Astrocyte (in vitro differentiated cells and primary cell): Measurements from ENCODE around the gene C1S. TPM values are rescaled to one million over a fixed set of nuclear protein-coding genes. Genes with fewer than 3 reads are reported as not detected.

Experiments used
- DNase-seq: peaks from one replicate; pipeline ENCODE4 v3.0.0-alpha.2; 2010; ENCODE audit warnings: low read depth
- FAIRE-seq: peaks from 2 replicates; lab custom pipeline; 2011; peaks lifted over from hg19 to GRCh38; lab: Jason Lieb, UNC
- H2AFZ ChIP-seq: 2 replicates; pipeline ENCODE4 v1.6.0; 2012; ENCODE audit warnings: low read depth, low read length, inconsistent platforms
- H3K27ac ChIP-seq: 2 replicates; pipeline ENCODE4 v1.5.1; 2011; ENCODE audit warnings: low read depth, low read length, inconsistent platforms
- H3K27me3 ChIP-seq: 2 replicates; pipeline ENCODE4 v1.6.0; 2011; ENCODE audit warnings: low read length, inconsistent platforms; ENCODE audit not compliant: insufficient read depth
- H3K36me3 ChIP-seq: 2 replicates; pipeline ENCODE4 v1.5.1; 2011; ENCODE audit warnings: low read length, inconsistent platforms; ENCODE audit not compliant: insufficient read depth
- H3K4me1 ChIP-seq: 2 replicates; pipeline ENCODE4 v1.5.1; 2011; ENCODE audit warnings: low read length, inconsistent platforms; ENCODE audit not compliant: insufficient read depth
- H3K4me2 ChIP-seq: 2 replicates; pipeline ENCODE4 v1.6.0; 2012; ENCODE audit warnings: low read length, inconsistent platforms
- H3K4me3 ChIP-seq: 2 replicates; pipeline ENCODE4 v1.5.1; 2011; ENCODE audit warnings: low read depth, mild to moderate bottlenecking, low read length, inconsistent platforms; ENCODE audit not compliant: insufficient read depth
- H3K79me2 ChIP-seq: 2 replicates; pipeline ENCODE4 v1.6.0; 2012; ENCODE audit warnings: mild to moderate bottlenecking, low read length, inconsistent platforms; ENCODE audit not compliant: insufficient read depth
- H3K9ac ChIP-seq: 2 replicates; pipeline ENCODE4 v1.6.0; 2012; ENCODE audit warnings: mild to moderate bottlenecking, low read length, inconsistent platforms
- H3K9me3 ChIP-seq: 2 replicates; pipeline ENCODE4 v1.5.1; 2012; ENCODE audit warnings: low read depth, mild to moderate bottlenecking, low read length, inconsistent platforms; ENCODE audit not compliant: insufficient read depth
- H4K20me1 ChIP-seq: 2 replicates; pipeline ENCODE4 v1.6.0; 2012; ENCODE audit warnings: low read length, inconsistent platforms; ENCODE audit not compliant: insufficient read depth
- H3K27ac Mint-ChIP-seq: one replicate; pipeline ENCODE4 v1.8.0; 2021; ENCODE audit warnings: mild to moderate bottlenecking, mixed read lengths; ENCODE audit not compliant: unreplicated experiment
- H3K27me3 Mint-ChIP-seq: one replicate; pipeline ENCODE4 v1.8.0; 2021; ENCODE audit warnings: low read depth, mixed read lengths; ENCODE audit not compliant: unreplicated experiment
- H3K36me3 Mint-ChIP-seq: one replicate; pipeline ENCODE4 v1.8.0; 2021; ENCODE audit warnings: low read depth, mixed read lengths; ENCODE audit not compliant: unreplicated experiment
- H3K4me1 Mint-ChIP-seq: one replicate; pipeline ENCODE4 v1.8.0; 2021; ENCODE audit warnings: low read depth, mixed read lengths; ENCODE audit not compliant: unreplicated experiment
- H3K4me3 Mint-ChIP-seq: one replicate; pipeline ENCODE4 v1.8.0; 2021; ENCODE audit warnings: mild to moderate bottlenecking, moderate library complexity, mixed read lengths; ENCODE audit not compliant: unreplicated experiment
- H3K9me3 Mint-ChIP-seq: one replicate; pipeline ENCODE4 v1.8.0; 2021; ENCODE audit warnings: mild to moderate bottlenecking, mixed read lengths; ENCODE audit not compliant: unreplicated experiment
- CTCF ChIP-seq: IDR thresholded peaks from 2 replicates; pipeline ENCODE4 v1.5.1; 2011; ENCODE audit warnings: low read depth, mild to moderate bottlenecking, inconsistent platforms, low read length, moderate library complexity; ENCODE audit not compliant: insufficient read depth
- EZH2 ChIP-seq: IDR thresholded peaks from 2 replicates; pipeline ENCODE4 v1.6.1; 2012; ENCODE audit warnings: mild to moderate bottlenecking, low read length, inconsistent platforms; ENCODE audit not compliant: insufficient read depth
- total RNA-seq: library from RNA; stranded (reverse); gene quantifications from 2 replicates; pipeline ENCODE4 v1.2.1, GENCODE V29; 2021

Gene C1S
- total RNA-seq, 1 donor from 2014 or later = 5.2 TPM

DNA sequence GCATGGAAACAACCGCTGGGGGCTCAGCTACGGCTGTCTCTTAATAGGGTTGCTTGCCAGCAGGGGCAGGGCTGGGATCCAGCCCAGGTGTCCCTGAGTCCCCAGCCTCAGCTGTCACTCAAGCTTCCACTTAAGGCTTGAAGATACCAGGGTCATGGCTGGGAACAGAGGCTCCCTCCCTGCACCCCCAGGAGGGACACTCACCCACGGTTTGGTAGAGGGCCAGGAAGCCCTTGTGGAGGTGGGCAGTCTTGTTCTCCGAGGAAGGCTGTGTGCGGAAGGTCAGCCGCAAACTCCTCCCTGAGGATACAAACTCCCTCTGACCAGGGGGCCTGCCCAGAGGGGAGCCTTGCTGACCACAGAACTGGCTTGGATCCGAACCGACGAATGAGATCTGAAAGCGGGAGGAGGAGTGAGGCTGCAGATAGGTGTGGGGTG is 41.2 kb downstream of the C1S start:
- H3K36me3 ChIP-seq = no peaks in the 10 kb centered on the region
- no peak overlapping the region for H3K4me2 ChIP-seq
- no peaks in the 10 kb centered on the region for H3K4me1 Mint-ChIP-seq
- H3K27me3 Mint-ChIP-seq = peaks cover 4% of the 10 kb centered on the region
- FAIRE-seq = no peak
- peaks cover 23% of the 10 kb centered on the region for H3K36me3 Mint-ChIP-seq
- no peak for DNase-seq
- H3K9me3 ChIP-seq = no peaks in the 10 kb centered on the region
- peaks cover 3% of the 10 kb centered on the region for H3K79me2 ChIP-seq
- no peaks in the 10 kb centered on the region for H3K4me1 ChIP-seq
- no peak overlapping the region for H3K9ac ChIP-seq
- H3K4me3 ChIP-seq = no peak overlapping the region
- no peak overlapping the region for H2AFZ ChIP-seq
- no peak overlapping the region for H3K4me3 Mint-ChIP-seq
- H3K27ac ChIP-seq = no peak overlapping the region
- peaks cover 7% of the 10 kb centered on the region for H3K9me3 Mint-ChIP-seq
- peaks cover 5% of the 10 kb centered on the region for H4K20me1 ChIP-seq
- no peak for TF ChIP-seq CTCF
- no peak for TF ChIP-seq EZH2
- no peaks in the 10 kb centered on the region for H3K27me3 ChIP-seq
- H3K27ac Mint-ChIP-seq = no peak overlapping the region

DNA sequence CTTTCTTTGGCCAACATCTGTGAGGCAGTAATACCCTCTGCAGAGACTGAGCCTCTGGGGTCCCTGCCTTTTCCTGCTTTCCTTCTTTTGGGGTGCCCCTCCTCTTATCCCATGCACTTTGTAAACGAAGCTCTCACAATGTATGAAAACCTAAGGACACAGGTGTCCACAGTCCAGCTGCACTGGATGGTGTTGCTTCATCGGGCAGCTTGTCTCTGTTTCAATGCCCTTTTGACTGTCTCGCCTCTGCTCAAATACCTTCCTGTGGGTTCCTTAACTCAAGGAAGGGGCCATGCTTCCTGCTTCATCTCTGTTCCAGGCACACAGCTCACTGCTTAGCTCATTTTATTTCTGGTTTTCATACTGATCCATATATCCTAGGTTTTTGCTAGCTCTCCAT is 42.1 kb downstream of the C1S start:
- H3K4me1 ChIP-seq = no peaks in the 10 kb centered on the region
- no peak overlapping the region for H2AFZ ChIP-seq
- Mint-ChIP-seq H3K36me3 (peaks cover 20% of the 10 kb centered on the region), H3K27ac (no peak overlapping the region), H3K9me3 (peaks cover 7% of the 10 kb centered on the region), H3K27me3 (peaks cover 4% of the 10 kb centered on the region), H3K4me1 (no peaks in the 10 kb centered on the region), H3K4me3 (no peak overlapping the region)
- H3K79me2 ChIP-seq = peaks cover 3% of the 10 kb centered on the region
- no peak overlapping the region for H3K9ac ChIP-seq
- DNase-seq = no peak
- FAIRE-seq = no peak
- TF ChIP-seq EZH2 (no peak), CTCF (no peak)
- no peak overlapping the region for H3K4me2 ChIP-seq
- no peaks in the 10 kb centered on the region for H3K27me3 ChIP-seq
- H3K36me3 ChIP-seq = no peaks in the 10 kb centered on the region
- H3K9me3 ChIP-seq = no peaks in the 10 kb centered on the region
- no peak overlapping the region for H3K4me3 ChIP-seq
- H3K27ac ChIP-seq = no peak overlapping the region
- peaks cover 5% of the 10 kb centered on the region for H4K20me1 ChIP-seq

GRCh38 chr12:7103837-7104584 is 43.5 kb downstream of the C1S start:
- Histone ChIP-seq H4K20me1 (peaks cover 5% of the 10 kb centered on the region), H3K4me3 (no peak overlapping the region), H2AFZ (no peak overlapping the region), H3K4me2 (no peak overlapping the region), H3K9ac (no peak overlapping the region), H3K9me3 (no peaks in the 10 kb centered on the region), H3K27ac (no peak overlapping the region), H3K4me1 (peaks cover 6% of the 10 kb centered on the region), H3K36me3 (no peaks in the 10 kb centered on the region), H3K79me2 (peaks cover 3% of the 10 kb centered on the region), H3K27me3 (no peaks in the 10 kb centered on the region)
- Mint-ChIP-seq H3K4me1 (peaks cover 2% of the 10 kb centered on the region), H3K9me3 (peaks cover 7% of the 10 kb centered on the region), H3K36me3 (peaks cover 13% of the 10 kb centered on the region), H3K27ac (no peak overlapping the region), H3K27me3 (peaks cover 4% of the 10 kb centered on the region), H3K4me3 (no peak overlapping the region)
- FAIRE-seq = no peak
- no peak for DNase-seq
- TF ChIP-seq CTCF (no peak), EZH2 (no peak)
